SKM-1 (cell line): Measurements from ENCODE around the gene NFIA.

Source experiments
- DNase-seq: peaks from one replicate; lab custom pipeline; 2025; ENCODE audit not compliant: unreplicated experiment; lab: John Stamatoyannopoulos, UW

The NFIA gene

GRCh38 chr1:61323681-61324328 lies 241.4 kb downstream of the NFIA start:
- no peak for DNase-seq

GRCh38 chr1:61326713-61327112 lies 244.4 kb downstream of the NFIA start:
- DNase-seq = no peak

GRCh38 chr1:61327436-61327835 lies 245.1 kb downstream of the NFIA start:
- DNase-seq = no peak

GRCh38 chr1:61329556-61329955 lies 247.2 kb downstream of the NFIA start:
- DNase-seq = no peak

GRCh38 chr1:61330018-61330417 lies 247.7 kb downstream of the NFIA start:
- no peak for DNase-seq

- no peak for DNase-seq
These were observed 248.2 kb downstream of the NFIA start for GRCh38 chr1:61330571-61330970.

- no peak for DNase-seq
These were observed 249.9 kb downstream of the NFIA start for GRCh38 chr1:61332196-61332753.

- DNase-seq = no peak
These were observed 250.4 kb downstream of the NFIA start for GRCh38 chr1:61332796-61333195.

GRCh38 chr1:61334718-61335589 lies 252.6 kb downstream of the NFIA start:
- no peak for DNase-seq

GRCh38 chr1:61337037-61337436 lies 254.7 kb downstream of the NFIA start:
- DNase-seq = no peak

GRCh38 chr1:61337441-61337951 lies 255.1 kb downstream of the NFIA start:
- no peak for DNase-seq

- DNase-seq = no peak
These were observed 255.9 kb downstream of the NFIA start for GRCh38 chr1:61337981-61338848.

- no peak for DNase-seq
These were observed 256.5 kb downstream of the NFIA start for GRCh38 chr1:61338899-61339298.

GRCh38 chr1:61341426-61341825 lies 259.1 kb downstream of the NFIA start:
- no peak for DNase-seq

GRCh38 chr1:61343734-61344420 lies 261.5 kb downstream of the NFIA start:
- DNase-seq = no peak

- DNase-seq = no peak
These were observed 262.3 kb downstream of the NFIA start for GRCh38 chr1:61344696-61345095.

GRCh38 chr1:61348025-61348665 lies 265.8 kb downstream of the NFIA start:
- no peak for DNase-seq

- no peak for DNase-seq
These were observed 270.6 kb downstream of the NFIA start for GRCh38 chr1:61352845-61353435.

- DNase-seq = no peak
These were observed 271.5 kb downstream of the NFIA start for GRCh38 chr1:61353797-61354406.
